Nephron progenitor cell (in vitro differentiated cells): ENCODE data around the gene MSI2.

ENCODE experiments used
- DNase-seq: peaks from one replicate; pipeline ENCODE4 v3.0.0; 2021
- H3K27ac Mint-ChIP-seq: 2 replicates; pipeline ENCODE4 v1.8.0; 2021; ENCODE audit warnings: mild to moderate bottlenecking, moderate library complexity, mixed read lengths
- H3K27me3 Mint-ChIP-seq: 2 replicates; pipeline ENCODE4 v1.8.0; 2021; ENCODE audit warnings: mild to moderate bottlenecking, low read depth, mixed read lengths; ENCODE audit not compliant: poor library complexity
- H3K36me3 Mint-ChIP-seq: 2 replicates; pipeline ENCODE4 v1.8.0; 2021; ENCODE audit warnings: low read depth, mixed read lengths
- H3K4me1 Mint-ChIP-seq: 2 replicates; pipeline ENCODE4 v1.8.0; 2021; ENCODE audit warnings: mixed read lengths
- H3K4me3 Mint-ChIP-seq: 2 replicates; pipeline ENCODE4 v1.8.0; 2021; ENCODE audit warnings: mild to moderate bottlenecking, moderate library complexity, mixed read lengths
- H3K9me3 Mint-ChIP-seq: 2 replicates; pipeline ENCODE4 v1.8.0; 2021; ENCODE audit warnings: mild to moderate bottlenecking, moderate library complexity, mixed read lengths
- TF ChIP-seq, protein P1 (sequence below): fragments of 200-600 bp; sonication (generic); IDR thresholded peaks from 2 replicates; pipeline ENCODE4 v1.5.0; 2021; ENCODE audit warnings: antibody characterized with exemption

Gene MSI2

GRCh38 chr17:57401556-57402488 is 145.5 kb downstream of the MSI2 start:
- TF ChIP-seq, protein P1, sequence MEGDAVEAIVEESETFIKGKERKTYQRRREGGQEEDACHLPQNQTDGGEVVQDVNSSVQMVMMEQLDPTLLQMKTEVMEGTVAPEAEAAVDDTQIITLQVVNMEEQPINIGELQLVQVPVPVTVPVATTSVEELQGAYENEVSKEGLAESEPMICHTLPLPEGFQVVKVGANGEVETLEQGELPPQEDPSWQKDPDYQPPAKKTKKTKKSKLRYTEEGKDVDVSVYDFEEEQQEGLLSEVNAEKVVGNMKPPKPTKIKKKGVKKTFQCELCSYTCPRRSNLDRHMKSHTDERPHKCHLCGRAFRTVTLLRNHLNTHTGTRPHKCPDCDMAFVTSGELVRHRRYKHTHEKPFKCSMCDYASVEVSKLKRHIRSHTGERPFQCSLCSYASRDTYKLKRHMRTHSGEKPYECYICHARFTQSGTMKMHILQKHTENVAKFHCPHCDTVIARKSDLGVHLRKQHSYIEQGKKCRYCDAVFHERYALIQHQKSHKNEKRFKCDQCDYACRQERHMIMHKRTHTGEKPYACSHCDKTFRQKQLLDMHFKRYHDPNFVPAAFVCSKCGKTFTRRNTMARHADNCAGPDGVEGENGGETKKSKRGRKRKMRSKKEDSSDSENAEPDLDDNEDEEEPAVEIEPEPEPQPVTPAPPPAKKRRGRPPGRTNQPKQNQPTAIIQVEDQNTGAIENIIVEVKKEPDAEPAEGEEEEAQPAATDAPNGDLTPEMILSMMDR: peak; percentile 14
- DNase-seq: no peak
- Mint-ChIP-seq H3K36me3 (peaks cover 20% of the 10 kb centered on the region), H3K9me3 (no peaks in the 10 kb centered on the region), H3K27me3 (no peaks in the 10 kb centered on the region), H3K4me3 (no peak overlapping the region), H3K4me1 (peaks cover 94% of the 10 kb centered on the region), H3K27ac (peak overlapping the region; percentile 77)

DNA sequence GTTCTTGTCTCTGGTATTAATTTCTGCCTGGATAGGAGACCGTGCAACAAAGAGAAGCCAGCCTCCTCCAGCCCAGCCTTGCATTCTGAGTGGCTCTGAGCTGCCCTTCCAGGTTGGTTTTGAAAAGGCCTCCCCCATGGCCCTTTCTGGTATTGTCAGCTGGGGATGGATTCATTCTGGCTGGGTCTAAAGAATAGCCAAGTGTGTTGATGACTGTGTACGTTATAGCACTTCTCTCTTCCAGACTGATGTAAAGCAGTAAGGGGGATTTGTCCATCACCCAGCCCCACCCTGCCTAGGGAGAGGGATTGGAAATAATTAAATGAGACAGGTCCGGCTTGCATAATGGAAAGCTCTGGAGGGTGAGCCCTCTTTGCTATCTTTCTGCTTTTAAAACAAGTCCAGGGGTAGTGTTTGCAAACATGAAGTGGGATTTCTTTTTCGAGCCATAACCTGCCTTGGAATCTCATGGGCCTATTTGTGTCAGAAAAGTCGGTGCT is 146.4 kb downstream of the MSI2 start:
- no peak for DNase-seq
- Mint-ChIP-seq H3K4me1 (peaks cover 94% of the 10 kb centered on the region), H3K9me3 (no peaks in the 10 kb centered on the region), H3K4me3 (no peak overlapping the region), H3K36me3 (peaks cover 20% of the 10 kb centered on the region), H3K27me3 (no peaks in the 10 kb centered on the region), H3K27ac (peak overlapping the region; percentile 43)
- TF ChIP-seq, protein P1: no peak

GRCh38 chr17:57403236-57403635 is 146.9 kb downstream of the MSI2 start:
- Mint-ChIP-seq H3K27me3 (no peaks in the 10 kb centered on the region), H3K27ac (peak overlapping the region; percentile 95), H3K9me3 (no peaks in the 10 kb centered on the region), H3K36me3 (peaks cover 20% of the 10 kb centered on the region), H3K4me3 (no peak overlapping the region), H3K4me1 (peaks cover 94% of the 10 kb centered on the region)
- TF ChIP-seq, protein P1: no peak
- no peak for DNase-seq

DNA sequence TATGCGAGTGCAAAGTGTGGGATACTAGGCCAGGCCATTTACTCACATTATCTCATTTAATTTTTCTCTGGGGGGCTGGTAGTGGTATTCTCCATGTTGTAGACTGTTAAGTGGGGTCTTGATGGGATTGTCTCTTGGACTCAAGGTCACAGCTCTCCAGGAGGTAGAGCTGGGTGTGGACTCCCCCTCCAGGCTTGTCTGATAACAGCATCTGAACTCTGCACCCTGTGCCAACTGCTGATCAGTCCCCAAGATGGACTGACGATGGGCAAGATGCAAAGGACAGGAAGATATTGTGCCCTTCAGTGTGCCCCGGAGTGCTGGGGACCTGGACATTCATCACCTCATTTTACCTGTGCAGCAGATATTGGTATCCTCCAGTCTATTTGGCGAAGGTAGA is 147.8 kb downstream of the MSI2 start:
- H3K27me3 Mint-ChIP-seq: no peaks in the 10 kb centered on the region
- peaks cover 20% of the 10 kb centered on the region for H3K36me3 Mint-ChIP-seq
- H3K4me3 Mint-ChIP-seq: no peak overlapping the region
- no peak for DNase-seq
- H3K27ac Mint-ChIP-seq: peak overlapping the region; percentile 95
- H3K9me3 Mint-ChIP-seq: no peaks in the 10 kb centered on the region
- peaks cover 96% of the 10 kb centered on the region for H3K4me1 Mint-ChIP-seq
- TF ChIP-seq, protein P1: no peak

DNA sequence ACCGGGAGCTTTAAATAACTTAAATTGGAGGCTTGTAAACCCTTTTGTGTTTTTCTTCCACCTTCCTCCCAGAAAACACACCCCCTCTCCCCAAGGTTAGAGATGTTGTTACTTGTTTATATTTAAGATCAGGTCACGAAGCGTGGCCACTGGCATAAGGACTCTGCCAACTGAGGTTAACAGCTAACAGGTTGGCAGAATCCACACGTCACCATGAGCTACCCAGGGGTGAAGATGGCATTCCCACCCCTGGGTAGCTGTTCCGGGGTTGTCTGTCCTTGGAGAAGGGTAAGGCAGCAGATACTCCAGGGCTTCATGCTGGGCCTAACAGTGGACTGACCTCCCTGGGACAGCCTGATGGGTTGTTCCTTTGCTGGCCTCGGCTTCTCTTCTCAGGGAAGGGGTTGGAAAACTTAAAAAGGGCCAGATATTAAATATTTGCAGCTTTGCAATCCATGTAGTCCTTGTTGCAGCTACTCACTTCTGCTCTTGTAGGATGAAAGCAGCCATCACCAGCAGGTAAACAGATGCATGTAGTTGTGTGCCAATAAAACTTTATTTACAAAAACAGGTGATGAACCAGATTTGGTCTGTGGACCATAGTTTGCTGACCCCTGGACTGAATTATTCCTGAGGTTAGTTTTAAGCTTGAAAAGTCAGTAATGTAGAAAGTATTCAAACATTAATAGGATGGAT is 148.6 kb downstream of the MSI2 start:
- Mint-ChIP-seq H3K27ac (peak overlapping the region; percentile 95), H3K9me3 (no peaks in the 10 kb centered on the region), H3K36me3 (peaks cover 25% of the 10 kb centered on the region), H3K4me3 (no peak overlapping the region), H3K27me3 (no peaks in the 10 kb centered on the region), H3K4me1 (peaks cover 100% of the 10 kb centered on the region)
- TF ChIP-seq, protein P1: no peak
- DNase-seq: no peak
